H1 (cell line): ENCODE results near the gene RFLNA. TPM values are rescaled to one million over a fixed set of nuclear protein-coding genes. Genes with fewer than 3 reads are reported as not detected.

Experiments used
- CTCF ChIA-PET: fragments of 300-600 bp; sonication (Branson Sonifier 250); formaldehyde crosslinking; loops from one replicate; lab custom pipeline; 2021; ENCODE audit not compliant: partially characterized antibody; lab: Charles Lee
- POLR2A ChIA-PET: fragments of 300-600 bp; sonication (Branson Sonifier 250); formaldehyde crosslinking; loops from one replicate; lab custom pipeline; 2021; ENCODE audit warnings: inconsistent platforms; ENCODE audit not compliant: partially characterized antibody; lab: Charles Lee
- DNase-seq, 2 experiments: peaks; one replicate each; pipeline versions ENCODE4 v3.0.0 to v3.0.0-alpha.2; 2010 to 2022; ENCODE audit warnings: low spot score in 2 of 2, low read depth in 1 of 2, mixed read lengths in 1 of 2
- FAIRE-seq: peaks from 2 replicates; lab custom pipeline; 2011; peaks lifted over from hg19 to GRCh38; lab: Jason Lieb, UNC
- H2AFZ ChIP-seq: 2 replicates; pipeline ENCODE4 v1.8.1; 2012; ENCODE audit warnings: low read length, inconsistent platforms
- H2AK5ac ChIP-seq: 2 replicates; pipeline ENCODE4 v1.6.1; 2013; ENCODE audit warnings: low read depth, low read length
- H2BK120ac ChIP-seq: replicated peaks from 2 replicates; pipeline ENCODE3; 2013; ENCODE audit warnings: low read depth, low read length, inconsistent platforms
- H2BK12ac ChIP-seq: 2 replicates; pipeline ENCODE4 v1.6.1; 2013; ENCODE audit warnings: low read depth, low read length
- H2BK15ac ChIP-seq: 2 replicates; pipeline ENCODE4 v1.6.1; 2013; ENCODE audit warnings: low read length
- H2BK20ac ChIP-seq: 2 replicates; pipeline ENCODE4 v1.6.1; 2013; ENCODE audit warnings: low read length
- H2BK5ac ChIP-seq: 2 replicates; pipeline ENCODE4 v1.6.1; 2013; ENCODE audit warnings: low read depth, low read length
- H3K14ac ChIP-seq: 2 replicates; pipeline ENCODE4 v1.6.1; 2013; ENCODE audit warnings: inconsistent platforms; ENCODE audit not compliant: insufficient read length
- H3K18ac ChIP-seq: 2 replicates; pipeline ENCODE4 v1.6.1; 2013; ENCODE audit warnings: low read length; ENCODE audit errors: extremely low read depth
- H3K23ac ChIP-seq: 2 replicates; pipeline ENCODE4 v1.6.1; 2013; ENCODE audit warnings: inconsistent platforms; ENCODE audit not compliant: insufficient read length
- H3K23me2 ChIP-seq: 2 replicates; pipeline ENCODE4 v1.6.1; 2013; ENCODE audit warnings: low read depth, low read length
- H3K27ac ChIP-seq: 2 replicates; pipeline ENCODE4 v1.6.1; 2011; ENCODE audit warnings: low read depth, low read length, inconsistent platforms
- H3K27me3 ChIP-seq, 4 experiments: replicated peaks in 1 of 4; 1 replicate in 1 of 4; 2 replicates in 3 of 4; pipeline versions ENCODE4 v1.6.1 to v1.8.1; 2011 to 2013; ENCODE audit warnings: low read length in 3 of 4, mild to moderate bottlenecking in 3 of 4, inconsistent platforms in 2 of 4, mixed read lengths in 2 of 4, moderate library complexity in 1 of 4; ENCODE audit not compliant: control insufficient read depth in 3 of 4, insufficient read depth in 3 of 4; ENCODE audit errors: extremely low read depth in 1 of 4
- H3K36me3 ChIP-seq, 4 experiments: 2 replicates each; pipeline versions ENCODE4 v1.6.1 to v1.8.1; 2011 to 2013; ENCODE audit warnings: mild to moderate bottlenecking in 4 of 4, low read length in 3 of 4, moderate library complexity in 2 of 4, control low read depth in 1 of 4, inconsistent platforms in 1 of 4; ENCODE audit not compliant: insufficient read depth in 4 of 4, control insufficient read depth in 2 of 4
- H3K4ac ChIP-seq: replicated peaks from 2 replicates; pipeline ENCODE3; 2013; ENCODE audit warnings: low read length, low read depth, mixed read lengths, inconsistent platforms; ENCODE audit not compliant: insufficient read length
- H3K4me1 ChIP-seq, 4 experiments: replicated peaks in 1 of 4; 1 replicate in 1 of 4; 2 replicates in 3 of 4; pipeline versions ENCODE4 v1.6.1 to v1.8.1; 2011 to 2013; ENCODE audit warnings: low read length in 3 of 4, inconsistent platforms in 2 of 4, mixed read lengths in 1 of 4; ENCODE audit not compliant: insufficient read depth in 4 of 4, control insufficient read depth in 3 of 4
- H3K4me2 ChIP-seq, 2 experiments: 2 replicates each; pipeline versions ENCODE4 v1.6.1 to v1.8.1; 2011 to 2013; ENCODE audit warnings: low read depth in 2 of 2, low read length in 2 of 2, control low read depth in 1 of 2, inconsistent platforms in 1 of 2, mild to moderate bottlenecking in 1 of 2; ENCODE audit not compliant: insufficient read depth in 1 of 2
- H3K4me3 ChIP-seq, 4 experiments: fragments of 200-600, 300-600 bp in 1 of 4; sonication (generic), shearing (Covaris generic), sonication (Bioruptor Twin) in 1 of 4; 2 replicates each; pipeline versions ENCODE4 v1.5.1 to v1.8.1; 2011 to 2016; ENCODE audit warnings: low read length in 4 of 4, low read depth in 3 of 4, control low read depth in 2 of 4, inconsistent platforms in 2 of 4, mild to moderate bottlenecking in 2 of 4, mixed read lengths in 1 of 4, moderate library complexity in 1 of 4; ENCODE audit not compliant: insufficient read depth in 2 of 4; ENCODE audit errors: extremely low read depth in 1 of 4
- H3K56ac ChIP-seq: replicated peaks from 2 replicates; pipeline ENCODE3; 2013; ENCODE audit warnings: low read depth, mild to moderate bottlenecking, mixed read lengths, low read length, inconsistent platforms; ENCODE audit not compliant: insufficient read length
- H3K79me1 ChIP-seq: 2 replicates; pipeline ENCODE4 v1.6.1; 2013; ENCODE audit warnings: low read depth, low read length, control low read depth
- H3K79me2 ChIP-seq, 2 experiments: 2 replicates each; pipeline versions ENCODE4 v1.6.1 to v1.8.1; 2012 to 2013; ENCODE audit warnings: low read length in 2 of 2, mild to moderate bottlenecking in 2 of 2, inconsistent platforms in 1 of 2; ENCODE audit not compliant: insufficient read depth in 2 of 2, control insufficient read depth in 1 of 2
- H3K9ac ChIP-seq, 4 experiments: replicated peaks in 1 of 4; 1 replicate in 1 of 4; 2 replicates in 3 of 4; pipeline versions ENCODE4 v1.6.1 to v1.8.1; 2011 to 2013; ENCODE audit warnings: low read depth in 3 of 4, low read length in 3 of 4, control low read depth in 2 of 4, mild to moderate bottlenecking in 2 of 4, moderate library complexity in 2 of 4, inconsistent platforms in 1 of 4; ENCODE audit errors: extremely low read depth in 1 of 4
- H3K9me3 ChIP-seq, 2 experiments: 2 replicates each; pipeline versions ENCODE4 v1.6.1 to v1.8.1; 2012 to 2013; ENCODE audit warnings: mild to moderate bottlenecking in 2 of 2, moderate library complexity in 2 of 2, control low read depth in 1 of 2, inconsistent platforms in 1 of 2, low read depth in 1 of 2, low read length in 1 of 2, mixed read lengths in 1 of 2; ENCODE audit not compliant: insufficient read depth in 2 of 2
- H4K20me1 ChIP-seq, 2 experiments: replicated peaks in 1 of 2; 2 replicates each; pipeline versions ENCODE3 to v1.8.1; 2011 to 2013; ENCODE audit warnings: inconsistent platforms in 2 of 2, low read length in 2 of 2, mild to moderate bottlenecking in 1 of 2; ENCODE audit not compliant: insufficient read depth in 2 of 2, control insufficient read depth in 1 of 2
- H4K5ac ChIP-seq: 2 replicates; pipeline ENCODE4 v1.6.1; 2013; ENCODE audit warnings: low read length, low read depth, mixed read lengths, inconsistent platforms; ENCODE audit not compliant: insufficient read length
- H4K8ac ChIP-seq: 2 replicates; pipeline ENCODE4 v1.8.0; 2013; ENCODE audit warnings: mild to moderate bottlenecking, moderate library complexity, low read length, inconsistent platforms; ENCODE audit not compliant: insufficient read depth; ENCODE audit errors: extremely low read depth
- H4K91ac ChIP-seq: replicated peaks from 2 replicates; pipeline ENCODE3; 2013; ENCODE audit warnings: low read length, mixed read lengths, inconsistent platforms; ENCODE audit not compliant: insufficient read length
- BCL11A ChIP-seq, 2 experiments: IDR thresholded peaks; one replicate each; pipeline ENCODE4 v1.6.1; 2011; ENCODE audit warnings: low read depth in 2 of 2, low read length in 2 of 2, mild to moderate bottlenecking in 2 of 2
- HDAC6 ChIP-seq: IDR thresholded peaks from one replicate; pipeline ENCODE4 v1.7.1; 2012; ENCODE audit warnings: low read depth, mild to moderate bottlenecking, inconsistent platforms, low read length, moderate library complexity
- SIN3A ChIP-seq, 2 experiments: IDR thresholded peaks in 1 of 2; conservative IDR thresholded peaks in 1 of 2; 2 replicates each; pipeline ENCODE4 v1.6.1; 2011 to 2012; ENCODE audit warnings: low read length in 2 of 2, improper control_type of control experiment in 1 of 2, low read depth in 1 of 2, mild to moderate bottlenecking in 1 of 2
- SIRT6 ChIP-seq: IDR thresholded peaks from one replicate; pipeline ENCODE4 v1.7.1; 2012; ENCODE audit warnings: low read length, inconsistent platforms
- TBP ChIP-seq: IDR thresholded peaks from 2 replicates; pipeline ENCODE4 v1.6.1; 2011; ENCODE audit warnings: low read depth, low read length, improper control_type of control experiment
- TEAD4 ChIP-seq: IDR thresholded peaks from 2 replicates; pipeline ENCODE4 v1.6.1; 2012; ENCODE audit warnings: low read depth, low read length, inconsistent platforms, mixed read lengths
- YY1 ChIP-seq: IDR thresholded peaks from 2 replicates; pipeline ENCODE4 v1.6.1; 2011; ENCODE audit warnings: low read depth, mild to moderate bottlenecking, low read length
- WGBS, 2 experiments: shearing (Covaris generic) in 1 of 2; methylation state at CpG; one replicate each; pipeline versions ENCODE4 v1.1.6 to v1.1.7; 2013 to 2015; ENCODE audit warnings: low lambda C conversion rate in 2 of 2, mixed read lengths in 2 of 2, inconsistent platforms in 1 of 2, low coverage in 1 of 2, missing lambda C conversion rate in 1 of 2; ENCODE audit not compliant: insufficient replicate concordance in 2 of 2, insufficient coverage in 1 of 2, insufficient read length in 1 of 2; ENCODE audit errors: extremely low coverage in 1 of 2, missing lambda C conversion rate in 1 of 2; 5-methylcytosine and 5-hydroxymethylcytosine counted together
- polyA plus RNA-seq, 7 experiments: library from polyadenylated mRNA; depleted of rRNA in 3 of 7; stranded (reverse) in 5 of 7; unstranded in 2 of 7; fragments of >200 nt in 5 of 7; fragments of 200-250 nt in 2 of 7; gene quantifications; 1 replicate in 5 of 7; 2 replicates in 1 of 7; 4 replicates in 1 of 7; pipeline versions ENCODE4 v1.2.1 to v1.2.3, GENCODE V29; 2011 to 2013; ENCODE audit warnings: missing spikeins in 2 of 7, mixed read lengths in 2 of 7
- total RNA-seq: library from RNA; stranded (reverse); fragmentation: NEBNext Ultra II Directional; extraction: Animal tissue kit (Norgen Biotek cat#: 25700); gene quantifications from 2 replicates; pipeline ENCODE4 v1.2.1, GENCODE V29; 2021
- TF ChIP-seq, protein P1 (sequence below): IDR thresholded peaks from 2 replicates; pipeline ENCODE4 v1.6.1; 2011; ENCODE audit warnings: low read length, improper control_type of control experiment
- TF ChIP-seq, protein P2 (sequence below): IDR thresholded peaks from 2 replicates; pipeline ENCODE4 v1.6.1; 2012; ENCODE audit warnings: low read length, inconsistent platforms

RFLNA gene
- total and polyA plus RNA-seq, 2 of the 8 experiments (the other 6 are each of a cell fraction or from before 2014, with no cell fraction given): 6.4 to 6.6 TPM

DNA sequence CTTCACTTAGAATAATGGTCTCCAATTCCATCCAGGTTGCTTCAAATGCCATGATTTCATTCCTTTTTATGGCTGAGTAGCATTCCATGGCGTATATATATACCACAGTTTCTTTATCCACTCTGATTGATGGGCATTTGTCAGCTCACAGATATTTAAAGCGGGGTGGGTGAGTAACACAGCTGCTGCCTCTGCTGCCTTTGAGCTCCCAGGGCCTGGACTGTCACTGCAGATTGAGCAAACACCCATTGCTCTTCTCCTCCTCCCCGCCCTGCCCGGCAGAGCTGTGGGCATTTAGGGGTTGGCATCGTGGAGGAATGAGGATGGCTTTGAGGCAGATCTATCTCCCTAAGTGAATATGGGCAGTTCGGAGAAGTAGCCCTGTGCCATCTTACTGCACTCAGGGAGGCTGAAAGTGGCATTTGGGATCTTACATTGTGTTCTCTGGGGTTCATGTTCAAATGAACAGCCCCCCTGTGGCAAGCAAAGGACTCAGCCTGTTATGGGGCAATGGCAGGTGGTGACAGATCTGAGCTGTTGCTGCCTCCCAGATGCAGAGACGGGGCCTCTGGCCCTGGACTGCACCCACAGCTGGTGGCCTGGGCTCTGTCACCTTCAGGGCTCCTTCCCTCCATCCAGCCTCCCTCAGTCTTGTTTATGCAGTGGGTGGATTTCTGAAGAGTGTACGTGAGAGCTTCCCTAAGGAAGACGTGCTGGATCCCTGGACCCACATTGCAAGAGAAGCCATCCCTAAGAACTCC, 4.9 kb downstream of the RFLNA start:
- no peak for FAIRE-seq
- no peaks in the 10 kb centered on the region for H3K79me2 ChIP-seq
- no peak for TF ChIP-seq BCL11A (IDR thresholded peaks at IDR 0.05; ENCODE audit: low read depth in 2 of 2, low read length in 2 of 2)
- TF ChIP-seq TBP: no peak
- TF ChIP-seq SIRT6: no peak
- TF ChIP-seq HDAC6: no peak
- TF ChIP-seq YY1: no peak
- TF ChIP-seq, protein P1, sequence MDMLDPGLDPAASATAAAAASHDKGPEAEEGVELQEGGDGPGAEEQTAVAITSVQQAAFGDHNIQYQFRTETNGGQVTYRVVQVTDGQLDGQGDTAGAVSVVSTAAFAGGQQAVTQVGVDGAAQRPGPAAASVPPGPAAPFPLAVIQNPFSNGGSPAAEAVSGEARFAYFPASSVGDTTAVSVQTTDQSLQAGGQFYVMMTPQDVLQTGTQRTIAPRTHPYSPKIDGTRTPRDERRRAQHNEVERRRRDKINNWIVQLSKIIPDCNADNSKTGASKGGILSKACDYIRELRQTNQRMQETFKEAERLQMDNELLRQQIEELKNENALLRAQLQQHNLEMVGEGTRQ: no peak
- TF ChIP-seq, protein P2, sequence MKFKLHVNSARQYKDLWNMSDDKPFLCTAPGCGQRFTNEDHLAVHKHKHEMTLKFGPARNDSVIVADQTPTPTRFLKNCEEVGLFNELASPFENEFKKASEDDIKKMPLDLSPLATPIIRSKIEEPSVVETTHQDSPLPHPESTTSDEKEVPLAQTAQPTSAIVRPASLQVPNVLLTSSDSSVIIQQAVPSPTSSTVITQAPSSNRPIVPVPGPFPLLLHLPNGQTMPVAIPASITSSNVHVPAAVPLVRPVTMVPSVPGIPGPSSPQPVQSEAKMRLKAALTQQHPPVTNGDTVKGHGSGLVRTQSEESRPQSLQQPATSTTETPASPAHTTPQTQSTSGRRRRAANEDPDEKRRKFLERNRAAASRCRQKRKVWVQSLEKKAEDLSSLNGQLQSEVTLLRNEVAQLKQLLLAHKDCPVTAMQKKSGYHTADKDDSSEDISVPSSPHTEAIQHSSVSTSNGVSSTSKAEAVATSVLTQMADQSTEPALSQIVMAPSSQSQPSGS: no peak
- no peak for TF ChIP-seq TEAD4
- TF ChIP-seq SIN3A (conservative IDR thresholded peaks at IDR 0.05 in 1 of 2, IDR thresholded peaks at IDR 0.05 in 1 of 2; ENCODE audit: low read depth in 1 of 2, low read length in 2 of 2): no peak

More for the DNA sequence above, 4.9 kb downstream of the RFLNA start:
- Histone ChIP-seq H3K4me3 (no peak overlapping the region), H4K91ac (no peak overlapping the region), H3K56ac (no peak overlapping the region), H3K27ac (no peak overlapping the region), H4K8ac (no peak overlapping the region), H2BK20ac (no peak overlapping the region), H2BK5ac (no peak overlapping the region), H4K20me1 (peaks cover 2% of the 10 kb centered on the region in 2 experiments), H3K18ac (no peak overlapping the region), H3K23me2 (peaks cover 10% of the 10 kb centered on the region; the same call in 1 of the 2 replicates), H3K9ac (no peak overlapping the region), H4K5ac (no peak overlapping the region), H3K79me1 (0 out of 2 replicates have a peak, but pooled peaks cover 2% of the 10 kb centered on the region), H2BK120ac (no peak overlapping the region), H3K27me3 (peaks cover 3 to 25% (median 14%) of the 10 kb centered on the region in 4 experiments; a peak in 6 of 7 replicates), H3K36me3 (no peaks in the 10 kb centered on the region), H3K4me1 (peaks cover 3 to 15% (median 8%) of the 10 kb centered on the region in 4 experiments), H2BK15ac (no peak overlapping the region), H2BK12ac (no peak overlapping the region), H2AK5ac (no peak overlapping the region), H3K4me2 (no peak overlapping the region), H2AFZ (no peak overlapping the region), H3K9me3 (no peaks in the 10 kb centered on the region), H3K4ac (no peak overlapping the region), H3K14ac (no peak overlapping the region), H3K23ac (no peak overlapping the region)
- WGBS, 2 experiments: 79% methylated on average over 9 of the region's 9 CpGs; no CpG with 5 or more reads in 1 of the 2 experiments
- CTCF ChIA-PET: interaction anchor here (0.6 to 3.4 kb wide), 6 partner anchors 22 to 267 kb away, joined by 3 to 15 read pairs (median 6); no protein-coding TSS in a partner anchor
- no peak for DNase-seq
- POLR2A ChIA-PET: interaction anchor here (1.0 to 1.2 kb wide), 2 partner anchors 12 to 17 kb away, joined by 3 read pairs; no protein-coding TSS in a partner anchor
